Mesenchymal stem cell (in vitro differentiated cells and primary cell): Measurements from ENCODE around the gene UBTD2.

Source experiments
- DNase-seq: peaks from one replicate; pipeline ENCODE4 v3.0.0-alpha.2; 2013
- H2AFZ ChIP-seq: one replicate; pipeline ENCODE4 v1.6.1; 2013; ENCODE audit warnings: low read depth, mild to moderate bottlenecking, control low read depth, inconsistent platforms, low read length, moderate library complexity
- H2AK5ac ChIP-seq: 2 replicates; pipeline ENCODE4 v1.6.1; 2013; ENCODE audit warnings: low read length, moderate library complexity, mild to moderate bottlenecking, inconsistent platforms; ENCODE audit not compliant: severe bottlenecking
- H2BK120ac ChIP-seq: one replicate; pipeline ENCODE4 v1.6.1; 2013; ENCODE audit warnings: low read depth, mild to moderate bottlenecking, inconsistent platforms, low read length, moderate library complexity
- H2BK12ac ChIP-seq, 2 experiments: one replicate each; pipeline ENCODE4 v1.6.1; 2013; ENCODE audit warnings: inconsistent platforms in 2 of 2, low read length in 2 of 2, mild to moderate bottlenecking in 2 of 2, moderate library complexity in 2 of 2, control low read depth in 1 of 2
- H2BK15ac ChIP-seq: one replicate; pipeline ENCODE4 v1.6.1; 2013; ENCODE audit warnings: mild to moderate bottlenecking, low read depth, inconsistent platforms; ENCODE audit not compliant: poor library complexity, severe bottlenecking
- H2BK5ac ChIP-seq: 2 replicates; pipeline ENCODE4 v1.6.1; 2013; ENCODE audit warnings: low read depth, mild to moderate bottlenecking, low read length, control low read depth, inconsistent platforms; ENCODE audit not compliant: poor library complexity, severe bottlenecking
- H3K14ac ChIP-seq, 2 experiments: one replicate each; pipeline ENCODE4 v1.6.1; 2013; ENCODE audit warnings: inconsistent platforms in 2 of 2, low read length in 2 of 2, control low read depth in 1 of 2, mild to moderate bottlenecking in 1 of 2, moderate library complexity in 1 of 2
- H3K18ac ChIP-seq, 2 experiments: one replicate each; pipeline ENCODE4 v1.6.1; 2013; ENCODE audit warnings: inconsistent platforms in 2 of 2, low read length in 2 of 2, control low read depth in 1 of 2, low read depth in 1 of 2, mild to moderate bottlenecking in 1 of 2
- H3K23ac ChIP-seq, 2 experiments: one replicate each; pipeline ENCODE4 v1.6.1; 2013; ENCODE audit warnings: inconsistent platforms in 2 of 2, low read length in 2 of 2, mild to moderate bottlenecking in 2 of 2, moderate library complexity in 2 of 2, control low read depth in 1 of 2
- H3K27ac ChIP-seq: 2 replicates; pipeline ENCODE4 v1.5.1; 2013; ENCODE audit warnings: mild to moderate bottlenecking, moderate library complexity, low read length, control low read depth, inconsistent platforms; ENCODE audit not compliant: poor library complexity, severe bottlenecking
- H3K27me3 ChIP-seq, 2 experiments: 2 replicates each; pipeline versions ENCODE4 v1.6.1 to v1.7.0; 2013; ENCODE audit warnings: low read length in 2 of 2, mild to moderate bottlenecking in 2 of 2, moderate library complexity in 2 of 2, control low read depth in 1 of 2, inconsistent platforms in 1 of 2; ENCODE audit not compliant: control insufficient read depth in 1 of 2, insufficient read depth in 1 of 2
- H3K36me3 ChIP-seq, 2 experiments: 2 replicates each; pipeline versions ENCODE4 v1.6.1 to v1.7.0; 2013; ENCODE audit warnings: low read length in 2 of 2, control low read depth in 1 of 2, inconsistent platforms in 1 of 2, low read depth in 1 of 2, mild to moderate bottlenecking in 1 of 2; ENCODE audit not compliant: insufficient read depth in 2 of 2, control insufficient read depth in 1 of 2
- H3K4ac ChIP-seq, 2 experiments: one replicate each; pipeline ENCODE4 v1.6.1; 2013; ENCODE audit warnings: inconsistent platforms in 2 of 2, low read length in 2 of 2, mild to moderate bottlenecking in 2 of 2, moderate library complexity in 2 of 2, control low read depth in 1 of 2, low read depth in 1 of 2
- H3K4me1 ChIP-seq: 2 replicates; pipeline ENCODE4 v1.6.1; 2013; ENCODE audit warnings: low read depth, low read length, control low read depth; ENCODE audit not compliant: control insufficient read depth, insufficient read depth
- H3K4me2 ChIP-seq: 2 replicates; pipeline ENCODE4 v1.6.1; 2013; ENCODE audit warnings: low read length, mild to moderate bottlenecking, inconsistent platforms; ENCODE audit not compliant: poor library complexity, severe bottlenecking
- H3K4me3 ChIP-seq, 2 experiments: 2 replicates each; pipeline versions ENCODE4 v1.5.1 to v1.7.0; 2013; ENCODE audit warnings: low read length in 2 of 2, mild to moderate bottlenecking in 2 of 2, control low read depth in 1 of 2, low read depth in 1 of 2; ENCODE audit not compliant: insufficient read depth in 1 of 2
- H3K79me1 ChIP-seq: replicated peaks from 2 replicates; pipeline ENCODE4 v1.6.1; 2013; ENCODE audit warnings: mild to moderate bottlenecking, control low read depth, low read length, inconsistent platforms; ENCODE audit not compliant: poor library complexity, severe bottlenecking
- H3K9ac ChIP-seq: 2 replicates; pipeline ENCODE4 v1.7.0; 2013; ENCODE audit warnings: mild to moderate bottlenecking, low read length, moderate library complexity
- H3K9me3 ChIP-seq: 2 replicates; pipeline ENCODE4 v1.7.0; 2013; ENCODE audit warnings: mild to moderate bottlenecking, low read length; ENCODE audit not compliant: control insufficient read depth
- H4K8ac ChIP-seq: one replicate; pipeline ENCODE4 v1.6.1; 2013; ENCODE audit warnings: inconsistent platforms, mild to moderate bottlenecking, low read length, moderate library complexity
- H4K91ac ChIP-seq: one replicate; pipeline ENCODE4 v1.6.1; 2013; ENCODE audit warnings: mild to moderate bottlenecking, low read length, inconsistent platforms
- WGBS: methylation state at CpG from one replicate; pipeline ENCODE4 v1.1.7; 2013; ENCODE audit warnings: mixed read lengths; 5-methylcytosine and 5-hydroxymethylcytosine counted together

The UBTD2 gene

GRCh38 chr5:172170251-172170701, 113.3 kb downstream of the UBTD2 start:
- Histone ChIP-seq H3K14ac (no peak overlapping the region), H3K79me1 (peaks cover 32% of the 10 kb centered on the region), H3K9ac (no peak overlapping the region), H3K27me3 (no peaks in the 10 kb centered on the region), H4K8ac (no peak overlapping the region), H2BK5ac (no peak overlapping the region), H3K27ac (no peak overlapping the region), H3K4ac (no peak overlapping the region), H2BK15ac (no peak overlapping the region), H3K9me3 (no peaks in the 10 kb centered on the region), H3K4me1 (peaks cover 34% of the 10 kb centered on the region), H3K36me3 (peaks cover 15 to 30% of the 10 kb centered on the region in 2 experiments), H3K4me2 (no peak overlapping the region), H3K18ac (no peak overlapping the region), H4K91ac (no peak overlapping the region), H2AK5ac (no peak overlapping the region), H2AFZ (no peak overlapping the region), H2BK12ac (no peak overlapping the region), H3K23ac (no peak overlapping the region), H3K4me3 (no peak overlapping the region), H2BK120ac (no peak overlapping the region)
- WGBS: 96% methylated on average over 9 of the region's 9 CpGs
- DNase-seq: no peak

- H3K36me3 ChIP-seq: peaks cover 15 to 38% of the 10 kb centered on the region in 2 experiments
- H4K91ac ChIP-seq: no peak overlapping the region
- H2BK15ac ChIP-seq: no peak overlapping the region
- no peak overlapping the region for H3K27ac ChIP-seq
- no peak overlapping the region for H2BK5ac ChIP-seq
- no peak overlapping the region for H3K18ac ChIP-seq
- no peak overlapping the region for H2BK12ac ChIP-seq
- DNase-seq: no peak
- no peak overlapping the region for H3K4me3 ChIP-seq
- H3K27me3 ChIP-seq: no peaks in the 10 kb centered on the region
- H2AK5ac ChIP-seq: no peak overlapping the region
- peaks cover 35% of the 10 kb centered on the region for H3K4me1 ChIP-seq
- no peak overlapping the region for H3K4ac ChIP-seq
- H3K14ac ChIP-seq: no peak overlapping the region
- 95% methylated on average over 2 of the region's 2 CpGs for WGBS
- H3K9me3 ChIP-seq: no peaks in the 10 kb centered on the region
- H3K23ac ChIP-seq: no peak overlapping the region
- no peak overlapping the region for H3K4me2 ChIP-seq
- H2BK120ac ChIP-seq: no peak overlapping the region
- H4K8ac ChIP-seq: no peak overlapping the region
- peaks cover 39% of the 10 kb centered on the region for H3K79me1 ChIP-seq
- no peak overlapping the region for H3K9ac ChIP-seq
- no peak overlapping the region for H2AFZ ChIP-seq
These were observed 114.3 kb downstream of the UBTD2 start for GRCh38 chr5:172169216-172169615.

GRCh38 chr5:172168311-172168710, 115.3 kb downstream of the UBTD2 start:
- no peak overlapping the region for H2AFZ ChIP-seq
- H2BK12ac ChIP-seq: no peak overlapping the region
- no peaks in the 10 kb centered on the region for H3K27me3 ChIP-seq
- H2AK5ac ChIP-seq: no peak overlapping the region
- 82% methylated on average over 8 of the region's 8 CpGs for WGBS
- H3K9ac ChIP-seq: no peak overlapping the region
- no peak overlapping the region for H3K23ac ChIP-seq
- H3K79me1 ChIP-seq: peaks cover 42% of the 10 kb centered on the region
- H3K18ac ChIP-seq: no peak overlapping the region
- no peak overlapping the region for H2BK5ac ChIP-seq
- no peak overlapping the region for H3K4me2 ChIP-seq
- no peak overlapping the region for H4K8ac ChIP-seq
- peaks cover 30% of the 10 kb centered on the region for H3K4me1 ChIP-seq
- no peak overlapping the region for H3K4me3 ChIP-seq
- H2BK15ac ChIP-seq: no peak overlapping the region
- no peak overlapping the region for H4K91ac ChIP-seq
- H3K4ac ChIP-seq: no peak overlapping the region
- H3K27ac ChIP-seq: no peak overlapping the region
- peak; percentile 46 for DNase-seq
- H3K14ac ChIP-seq: no peak overlapping the region
- H3K36me3 ChIP-seq: peaks cover 10 to 38% of the 10 kb centered on the region in 2 experiments
- H2BK120ac ChIP-seq: no peak overlapping the region
- H3K9me3 ChIP-seq: no peaks in the 10 kb centered on the region

- no peak overlapping the region for H3K9ac ChIP-seq
- H2AFZ ChIP-seq: no peak overlapping the region
- H2BK120ac ChIP-seq: no peak overlapping the region
- peak overlapping the region in 1 of 2 experiments; percentile 38 for H3K14ac ChIP-seq
- peaks cover 10 to 38% of the 10 kb centered on the region in 2 experiments for H3K36me3 ChIP-seq
- peaks cover 42% of the 10 kb centered on the region for H3K79me1 ChIP-seq
- H3K4me1 ChIP-seq: peaks cover 27% of the 10 kb centered on the region
- no peak overlapping the region for H2BK12ac ChIP-seq
- H2BK15ac ChIP-seq: no peak overlapping the region
- H3K18ac ChIP-seq: no peak overlapping the region
- no peaks in the 10 kb centered on the region for H3K27me3 ChIP-seq
- no peak overlapping the region for H3K23ac ChIP-seq
- no peak overlapping the region for H3K4me2 ChIP-seq
- no peak for DNase-seq
- H3K9me3 ChIP-seq: no peaks in the 10 kb centered on the region
- H3K27ac ChIP-seq: no peak overlapping the region
- no peak overlapping the region for H2AK5ac ChIP-seq
- no peak overlapping the region for H3K4me3 ChIP-seq
- H2BK5ac ChIP-seq: no peak overlapping the region
- H4K91ac ChIP-seq: no peak overlapping the region
- WGBS: 97% methylated on average over 7 of the region's 7 CpGs
- H4K8ac ChIP-seq: no peak overlapping the region
- H3K4ac ChIP-seq: no peak overlapping the region
These were observed 115.7 kb downstream of the UBTD2 start for GRCh38 chr5:172167895-172168294.
